GM19324 (cell line): Measurements from ENCODE around the gene MEI1.

Source experiments
- ATAC-seq: cut with Tn5 transposase; IDR thresholded peaks from one replicate; pipeline ENCODE4 v1.9.1; 2021; ENCODE audit warnings: mild to moderate bottlenecking, moderate library complexity; ENCODE audit not compliant: unreplicated experiment, low FRiP score

Gene MEI1

DNA sequence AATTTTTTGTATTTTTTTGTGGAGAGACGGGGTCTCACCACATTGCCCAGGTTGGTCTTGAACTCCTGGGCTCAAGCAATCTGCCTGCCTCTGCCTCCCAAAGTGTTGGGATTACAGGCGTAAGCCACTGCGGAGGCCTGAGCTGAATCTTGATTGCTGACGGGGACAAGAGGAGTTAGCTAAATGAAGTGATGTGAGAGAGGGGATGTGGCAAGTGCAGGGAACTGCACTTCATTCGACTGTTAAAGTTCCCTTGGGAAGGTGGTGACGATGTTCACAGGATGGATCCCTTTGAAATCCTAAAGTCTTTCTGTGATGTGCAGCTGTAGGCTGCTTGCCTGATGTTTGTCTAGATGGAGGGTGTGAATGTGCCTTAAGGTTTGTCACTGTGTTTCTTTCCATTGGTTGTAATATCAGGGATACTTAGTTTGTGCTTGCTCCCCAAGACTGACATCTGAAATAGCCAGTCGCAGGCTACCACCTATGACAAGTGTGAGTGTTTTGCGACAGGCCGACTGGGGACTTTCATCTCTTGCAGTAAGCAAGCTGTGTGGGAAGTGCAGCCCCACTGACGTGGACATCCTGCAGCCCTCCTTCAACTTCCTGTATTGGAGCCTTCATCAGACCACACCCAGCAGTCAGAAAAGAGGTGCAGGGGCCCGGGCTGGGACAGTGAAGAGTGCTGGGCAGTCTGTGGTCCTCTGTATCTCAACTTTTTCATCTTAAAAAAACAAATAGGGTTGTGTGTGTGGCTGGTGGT lies 81.6 kb downstream of the MEI1 start:
- ATAC-seq = peak; percentile 77

GRCh38 chr22:41781507-41781906 lies 82.2 kb downstream of the MEI1 start:
- ATAC-seq = peak; percentile 22

- no peak for ATAC-seq
These were observed 83.0 kb downstream of the MEI1 start for GRCh38 chr22:41782316-41782715.

DNA sequence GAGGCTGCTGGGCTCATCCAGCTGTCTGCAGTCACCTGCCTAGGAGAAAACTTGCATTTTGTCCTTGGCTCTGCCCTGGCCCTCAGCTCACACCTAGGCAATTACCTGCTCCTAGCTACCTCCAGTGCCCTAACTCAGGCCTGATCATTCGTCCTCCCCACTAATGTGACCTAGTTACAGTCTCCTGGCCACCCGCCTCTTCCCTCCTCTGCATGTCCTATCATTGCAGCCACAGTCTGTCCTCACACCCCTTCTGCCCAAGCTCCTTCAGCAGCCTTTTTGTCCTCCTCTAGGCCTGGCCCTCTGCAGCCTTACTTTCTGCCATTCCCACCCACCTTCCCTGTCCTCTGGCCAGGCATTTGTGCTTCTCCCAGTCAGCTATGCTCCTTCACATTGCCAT lies 83.4 kb downstream of the MEI1 start:
- ATAC-seq = no peak

DNA sequence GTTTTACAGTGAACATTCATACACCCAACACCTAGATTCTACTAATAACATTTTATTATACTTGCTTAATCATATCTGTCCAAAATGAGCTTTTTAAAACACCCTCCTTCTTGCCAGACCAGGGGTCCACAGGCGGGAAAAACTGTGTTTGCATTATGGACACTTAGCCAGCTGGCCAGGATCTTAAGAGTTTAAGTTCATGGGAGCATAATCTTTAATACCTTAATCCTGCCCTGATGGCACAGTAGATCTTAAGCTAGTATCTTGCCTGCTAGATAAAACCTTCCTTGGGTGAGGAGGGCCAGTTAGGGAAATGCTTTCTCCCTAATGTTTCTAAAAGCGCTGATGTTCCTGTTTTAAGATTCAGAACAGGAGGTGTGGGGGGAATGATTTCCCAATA lies 88.0 kb downstream of the MEI1 start:
- ATAC-seq = no peak

DNA sequence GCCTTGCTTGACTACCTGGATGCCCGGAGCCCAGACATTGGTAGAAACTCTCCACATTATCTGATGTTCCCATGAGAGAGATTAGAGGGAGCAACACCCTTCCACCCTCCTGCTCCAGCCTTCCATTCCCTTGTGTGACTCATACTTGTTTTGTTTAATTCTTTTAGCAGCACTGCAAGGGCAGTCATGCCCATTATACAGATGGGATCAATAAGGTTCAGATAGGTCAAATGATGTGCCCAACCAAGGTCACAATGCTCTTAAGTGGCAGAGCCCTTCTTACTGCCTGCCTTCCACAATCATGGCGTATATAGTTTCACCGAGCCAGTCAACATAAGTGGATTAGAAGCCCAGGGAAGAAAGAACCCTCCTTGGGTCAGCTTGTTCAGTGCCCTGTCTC lies 94.6 kb downstream of the MEI1 start:
- no peak for ATAC-seq

DNA sequence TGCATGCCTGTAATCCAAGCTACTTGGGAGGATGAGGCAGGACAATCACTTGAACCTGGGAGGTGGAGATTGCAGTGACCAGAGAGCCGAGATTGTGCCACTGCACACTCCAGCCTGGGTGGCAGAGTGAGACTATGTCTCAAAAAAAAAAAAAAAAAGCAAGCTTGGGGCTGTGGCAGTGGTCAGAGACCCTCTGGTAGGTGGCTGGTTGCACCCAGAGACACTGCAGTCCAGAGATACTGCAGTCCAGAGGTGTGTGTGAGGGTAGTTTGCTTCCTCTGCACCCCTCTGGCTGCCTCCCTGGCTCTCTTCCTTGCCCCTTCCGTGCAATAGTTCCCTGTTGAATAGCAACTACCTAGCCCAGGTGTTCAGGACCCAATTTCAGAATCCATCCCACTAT lies 99.4 kb downstream of the MEI1 start:
- ATAC-seq = no peak

- ATAC-seq = peak; percentile 36
These were observed 100.4 kb downstream of the MEI1 start for GRCh38 chr22:41799486-41800347.

GRCh38 chr22:41800348-41801146 lies 101.2 kb downstream of the MEI1 start, which contains the start of gene CCDC134:
Gene CCDC134, plus strand, starts transcription at chr22:41800679. Its CDS starts 8,212 bp downstream, at chr22:41808891.
- ATAC-seq = peak; percentile 86

DNA sequence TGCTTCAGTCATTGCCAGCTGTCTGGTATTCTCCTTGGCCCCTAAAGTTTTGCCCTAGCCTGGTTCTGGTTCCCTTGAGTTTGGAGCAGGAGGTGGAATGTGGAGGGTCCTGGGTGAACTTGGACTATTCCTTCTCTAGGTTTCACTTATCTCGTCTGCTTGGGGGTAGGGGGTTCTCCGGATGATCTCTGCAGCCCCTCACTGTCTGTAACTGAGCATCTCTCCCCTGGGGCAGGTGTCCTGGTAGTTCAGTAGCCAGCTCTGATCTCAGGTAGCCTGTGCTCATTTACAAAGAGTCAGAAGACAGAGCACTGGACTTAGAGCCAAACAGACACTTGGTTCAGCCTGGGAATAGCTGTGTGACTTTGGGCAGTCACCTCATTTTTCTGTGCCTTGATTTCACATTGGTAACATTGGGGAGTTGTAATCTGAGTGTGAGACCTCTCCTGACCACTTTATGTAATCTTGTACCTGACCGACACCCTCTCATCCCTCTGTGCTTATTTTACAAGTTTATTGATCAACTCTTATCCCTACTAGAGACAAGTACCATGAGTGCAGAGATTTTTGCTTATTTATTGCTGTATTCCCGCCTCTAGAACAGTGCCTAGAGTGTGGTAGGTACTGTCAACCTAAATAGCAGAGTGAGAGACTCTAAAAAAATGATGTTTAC lies 102.0 kb downstream of the MEI1 start:
- no peak for ATAC-seq

GRCh38 chr22:41801886-41802285 lies 102.6 kb downstream of the MEI1 start:
- no peak for ATAC-seq

- ATAC-seq = no peak
These were observed 106.3 kb downstream of the MEI1 start for GRCh38 chr22:41805639-41806038.

- no peak for ATAC-seq
These were observed 109.1 kb downstream of the MEI1 start for GRCh38 chr22:41808400-41808799.

GRCh38 chr22:41810022-41810421 lies 110.7 kb downstream of the MEI1 start:
- no peak for ATAC-seq

- ATAC-seq = no peak
These were observed 113.7 kb downstream of the MEI1 start for GRCh38 chr22:41812805-41813545.

- no peak for ATAC-seq
These were observed 114.6 kb downstream of the MEI1 start for GRCh38 chr22:41813726-41814410.

GRCh38 chr22:41815716-41816115 lies 116.4 kb downstream of the MEI1 start:
- ATAC-seq = no peak

- no peak for ATAC-seq
These were observed 116.9 kb downstream of the MEI1 start for GRCh38 chr22:41816241-41816640.

DNA sequence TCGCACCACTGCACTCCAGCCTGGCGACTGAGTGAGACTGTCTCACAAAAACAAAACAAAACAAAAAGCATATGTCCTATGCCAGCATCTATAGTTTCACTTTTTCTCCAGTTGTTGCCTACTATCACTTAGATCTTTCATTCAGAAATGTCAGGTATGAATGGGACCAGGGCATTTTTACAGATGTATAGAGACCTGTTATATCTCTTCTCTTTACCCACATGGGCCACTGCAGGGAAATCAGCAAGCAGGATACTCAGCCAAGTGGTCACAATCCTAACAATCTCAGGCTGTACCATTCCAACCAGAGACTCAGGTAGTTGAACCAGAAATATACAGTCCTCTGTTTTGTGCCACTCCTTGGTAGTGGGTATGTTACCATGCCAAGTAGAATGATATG lies 117.6 kb downstream of the MEI1 start:
- no peak for ATAC-seq
